Thoracic aorta (tissue), 2 donors: ENCODE results near the gene STRIP1. TPM values are rescaled to one million over a fixed set of nuclear protein-coding genes. Genes with fewer than 3 reads are reported as not detected.

ENCODE experiments used
- ATAC-seq: fragments of 150-250 bp; one replicate; pipeline ENCODE4 v1.8.0; 2017; ENCODE audit warnings: low read depth; ENCODE audit not compliant: insufficient number of reproducible peaks, low FRiP score
- DNase-seq: peaks from one replicate; pipeline ENCODE4 v3.0.0-alpha.2; 2020; ENCODE audit warnings: low spot score
- H3K27ac ChIP-seq, 2 donors: fragments of 200-600 bp; sonication (generic); 1 replicate in 1 of 2; 2 replicates in 1 of 2; pipeline ENCODE4 v1.5.1; 2016; ENCODE audit warnings: mild to moderate bottlenecking in 2 of 2, moderate library complexity in 2 of 2
- H3K27me3 ChIP-seq: fragments of 200-600 bp; sonication (generic); replicated peaks from 2 replicates; pipeline ENCODE4 v1.6.0; 2016; ENCODE audit warnings: mild to moderate bottlenecking; ENCODE audit not compliant: insufficient read depth
- H3K36me3 ChIP-seq: fragments of 200-600 bp; sonication (generic); one replicate; pipeline ENCODE4 v1.5.1; 2016
- H3K4me1 ChIP-seq, 2 donors: fragments of 200-600 bp; sonication (generic); 1 replicate in 1 of 2; 2 replicates in 1 of 2; pipeline versions ENCODE4 v1.5.1 to v1.6.0; 2016; ENCODE audit warnings: low read depth in 2 of 2, mild to moderate bottlenecking in 1 of 2; ENCODE audit not compliant: control insufficient read depth in 1 of 2
- H3K4me3 ChIP-seq: fragments of 200-600 bp; sonication (generic); 2 replicates; pipeline ENCODE4 v1.5.1; 2016; ENCODE audit warnings: mild to moderate bottlenecking
- H3K9me3 ChIP-seq: fragments of 200-600 bp; sonication (generic); 2 replicates; pipeline ENCODE4 v1.5.1; 2016
- total RNA-seq, 2 donors: library from RNA; depleted of rRNA; stranded (reverse); fragments of >200 nt; gene quantifications; one replicate each; pipeline versions ENCODE4 v1.1.0 to v1.2.3, GENCODE V29; 2016
- TF ChIP-seq, protein P1 (sequence below): fragments of 200-600 bp; sonication (generic); IDR thresholded peaks from one replicate; pipeline ENCODE4 v1.5.1; 2019; ENCODE audit warnings: antibody characterized with exemption

The STRIP1 gene
- total RNA-seq, 2 donors from 2014 or later, result 38.4 to 61.6 TPM

DNA sequence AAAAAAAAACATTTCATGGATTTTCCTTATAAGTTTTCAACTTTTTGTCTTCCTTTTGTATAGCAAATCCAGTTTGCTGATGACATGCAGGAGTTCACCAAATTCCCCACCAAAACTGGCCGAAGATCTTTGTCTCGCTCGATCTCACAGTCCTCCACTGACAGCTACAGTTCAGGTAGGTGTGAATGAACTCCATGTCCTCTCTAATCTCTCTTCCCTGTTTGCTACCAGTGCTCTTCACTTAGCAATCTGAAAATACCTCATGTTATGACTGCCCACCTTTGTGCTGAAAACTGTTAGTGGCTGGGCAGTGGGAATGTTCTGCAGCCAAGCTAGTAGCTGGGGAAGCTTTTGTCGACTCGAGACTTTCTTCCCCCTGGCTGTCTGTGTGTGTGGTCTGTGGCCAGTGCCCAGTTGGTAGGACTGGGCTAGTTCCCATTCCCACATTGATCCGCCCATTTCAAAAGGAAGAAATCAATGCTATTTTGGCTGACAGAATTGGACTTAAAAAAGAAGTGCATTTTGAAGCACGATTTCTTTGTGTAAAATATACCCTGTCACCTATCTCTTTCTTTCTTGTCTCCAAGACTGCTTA, 25.4 kb upstream of the STRIP1 start:
- H3K9me3 ChIP-seq, result no peaks in the 10 kb centered on the region
- no peak for ATAC-seq
- H3K27ac ChIP-seq, result no peak overlapping the region
- H3K4me3 ChIP-seq, result no peak overlapping the region
- DNase-seq, result no peak
- peaks cover 31% of the 10 kb centered on the region for H3K36me3 ChIP-seq
- peaks cover 9 to 36% of the 10 kb centered on the region in 2 donors for H3K4me1 ChIP-seq
- H3K27me3 ChIP-seq, result no peaks in the 10 kb centered on the region
- TF ChIP-seq, protein P1, sequence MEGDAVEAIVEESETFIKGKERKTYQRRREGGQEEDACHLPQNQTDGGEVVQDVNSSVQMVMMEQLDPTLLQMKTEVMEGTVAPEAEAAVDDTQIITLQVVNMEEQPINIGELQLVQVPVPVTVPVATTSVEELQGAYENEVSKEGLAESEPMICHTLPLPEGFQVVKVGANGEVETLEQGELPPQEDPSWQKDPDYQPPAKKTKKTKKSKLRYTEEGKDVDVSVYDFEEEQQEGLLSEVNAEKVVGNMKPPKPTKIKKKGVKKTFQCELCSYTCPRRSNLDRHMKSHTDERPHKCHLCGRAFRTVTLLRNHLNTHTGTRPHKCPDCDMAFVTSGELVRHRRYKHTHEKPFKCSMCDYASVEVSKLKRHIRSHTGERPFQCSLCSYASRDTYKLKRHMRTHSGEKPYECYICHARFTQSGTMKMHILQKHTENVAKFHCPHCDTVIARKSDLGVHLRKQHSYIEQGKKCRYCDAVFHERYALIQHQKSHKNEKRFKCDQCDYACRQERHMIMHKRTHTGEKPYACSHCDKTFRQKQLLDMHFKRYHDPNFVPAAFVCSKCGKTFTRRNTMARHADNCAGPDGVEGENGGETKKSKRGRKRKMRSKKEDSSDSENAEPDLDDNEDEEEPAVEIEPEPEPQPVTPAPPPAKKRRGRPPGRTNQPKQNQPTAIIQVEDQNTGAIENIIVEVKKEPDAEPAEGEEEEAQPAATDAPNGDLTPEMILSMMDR, result no peak

DNA sequence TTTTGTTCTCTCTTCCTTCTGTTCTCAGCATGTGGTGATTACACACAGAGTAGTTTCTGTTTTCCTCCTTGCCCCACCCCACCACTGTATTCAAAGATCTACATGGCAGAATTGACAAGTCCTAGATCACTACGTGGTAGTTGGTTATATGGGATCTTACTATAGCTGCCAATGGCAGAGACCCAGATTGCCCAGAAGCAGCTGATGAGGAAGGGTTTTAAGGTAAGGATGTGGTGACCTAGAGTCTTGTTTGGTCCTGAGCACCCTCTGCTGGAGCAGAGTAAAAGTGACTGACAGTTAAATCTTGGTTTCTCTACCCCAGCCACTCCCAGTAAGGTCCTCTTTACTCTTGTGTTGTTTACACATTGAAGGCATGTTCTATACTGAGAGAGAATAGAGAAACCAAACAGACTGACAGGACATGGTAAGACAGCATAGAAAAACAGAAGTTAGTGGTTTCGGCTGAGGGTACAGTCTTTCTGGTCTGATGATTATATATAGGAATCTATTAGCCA, 22.8 kb upstream of the STRIP1 start:
- peaks cover 50% of the 10 kb centered on the region for H3K36me3 ChIP-seq
- no peaks in the 10 kb centered on the region for H3K9me3 ChIP-seq
- no peak for DNase-seq
- ATAC-seq, result peak; percentile 43
- TF ChIP-seq, protein P1, result peak; percentile 16
- peaks cover 0 to 12% of the 10 kb centered on the region in 2 donors for H3K4me1 ChIP-seq
- H3K4me3 ChIP-seq, result no peak overlapping the region
- no peak overlapping the region for H3K27ac ChIP-seq
- H3K27me3 ChIP-seq, result no peaks in the 10 kb centered on the region

DNA sequence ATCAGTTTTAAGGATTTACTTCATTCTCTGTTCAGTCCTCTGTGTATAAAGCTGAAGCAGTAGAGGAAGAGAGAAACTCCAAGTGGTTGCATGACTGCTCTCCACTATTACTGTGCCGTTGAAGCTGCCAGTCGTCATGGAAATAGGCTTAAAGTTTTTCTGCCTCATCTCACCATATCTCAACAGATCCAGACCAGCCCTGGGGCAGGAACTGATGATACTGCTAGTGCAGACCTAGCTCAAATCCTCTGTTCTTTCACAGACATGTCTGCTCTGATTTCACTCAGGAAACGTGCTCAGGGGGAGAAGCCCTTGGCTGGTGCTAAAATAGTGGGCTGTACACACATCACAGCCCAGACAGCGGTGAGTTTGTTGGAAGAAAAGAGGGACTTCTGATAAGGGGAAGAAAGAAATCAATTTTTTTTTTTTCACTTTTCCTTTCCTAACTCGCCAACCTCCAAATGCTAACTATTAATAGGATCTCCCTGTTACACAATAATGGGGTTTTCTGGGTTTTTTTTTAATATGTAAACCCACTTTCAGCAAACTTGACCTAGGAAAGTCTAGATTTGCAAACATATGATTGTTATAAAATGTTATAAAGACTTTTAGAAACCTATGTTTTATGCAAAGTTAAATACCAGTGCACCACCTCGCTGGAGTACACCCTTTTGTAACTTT, 22.2 kb upstream of the STRIP1 start:
- DNase-seq (no peak), ATAC-seq (no peak)
- Histone ChIP-seq H3K9me3 (no peaks in the 10 kb centered on the region), H3K4me1 (peaks cover 0 to 5% of the 10 kb centered on the region in 2 donors), H3K4me3 (no peak overlapping the region), H3K36me3 (peaks cover 55% of the 10 kb centered on the region), H3K27ac (no peak overlapping the region), H3K27me3 (no peaks in the 10 kb centered on the region)
- TF ChIP-seq, protein P1, result no peak

DNA sequence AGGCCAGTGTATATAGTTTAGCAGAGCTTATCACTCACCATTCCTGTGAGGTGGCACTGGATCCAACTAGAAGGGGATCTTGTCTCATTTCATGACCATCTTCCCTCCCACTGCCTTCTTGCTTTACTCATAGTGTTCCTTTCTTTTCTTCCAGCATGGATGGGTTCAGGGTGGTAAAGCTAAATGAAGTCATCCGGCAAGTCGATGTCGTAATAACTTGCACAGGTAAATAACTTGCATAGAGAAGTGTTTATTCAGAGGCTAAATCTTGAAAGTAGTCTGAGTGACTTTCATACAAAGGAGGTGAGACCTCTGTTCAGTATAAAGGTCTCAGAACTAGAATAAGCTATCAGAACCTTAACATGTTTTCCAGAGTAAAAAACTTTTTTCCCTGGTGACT, 16.6 kb upstream of the STRIP1 start:
- peaks cover 77% of the 10 kb centered on the region for H3K36me3 ChIP-seq
- H3K27me3 ChIP-seq, result no peaks in the 10 kb centered on the region
- no peaks in the 10 kb centered on the region for H3K9me3 ChIP-seq
- TF ChIP-seq, protein P1, result no peak
- ATAC-seq (no peak), DNase-seq (no peak)
- no peak overlapping the region for H3K4me3 ChIP-seq
- H3K4me1 ChIP-seq, result no peaks in the 10 kb centered on the region
- H3K27ac ChIP-seq, result no peak overlapping the region

DNA sequence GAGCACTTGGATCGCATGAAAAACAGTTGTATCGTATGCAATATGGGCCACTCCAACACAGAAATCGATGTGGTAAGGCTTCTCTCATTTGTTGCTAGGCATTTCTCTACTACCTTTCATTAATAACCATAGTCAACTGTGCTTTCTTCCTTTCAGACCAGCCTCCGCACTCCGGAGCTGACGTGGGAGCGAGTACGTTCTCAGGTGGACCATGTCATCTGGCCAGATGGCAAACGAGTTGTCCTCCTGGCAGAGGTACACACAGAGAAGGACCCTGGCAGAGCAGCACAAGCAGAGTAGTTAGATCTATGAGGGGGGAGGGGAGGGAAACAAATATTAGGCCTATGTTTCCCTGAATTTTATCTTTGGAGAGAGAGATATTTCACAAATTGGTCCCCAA, 16.0 kb upstream of the STRIP1 start:
- Histone ChIP-seq H3K27me3 (no peaks in the 10 kb centered on the region), H3K4me3 (no peak overlapping the region), H3K4me1 (no peaks in the 10 kb centered on the region), H3K36me3 (peaks cover 79% of the 10 kb centered on the region), H3K9me3 (no peaks in the 10 kb centered on the region), H3K27ac (no peak overlapping the region)
- ATAC-seq (no peak), DNase-seq (no peak)
- TF ChIP-seq, protein P1, result no peak
